ENCODE data around the gene HCFC1. TPM values are rescaled to one million over a fixed set of nuclear protein-coding genes. Genes with fewer than 3 reads are reported as not detected.
A peak's percentile ranks its signal among the peaks of the same experiment; 100 is the strongest.

Gene HCFC1
- polyA plus RNA-seq, 4 donors, result 31.9 to 59.3 (median 45.1) TPM

DNA sequence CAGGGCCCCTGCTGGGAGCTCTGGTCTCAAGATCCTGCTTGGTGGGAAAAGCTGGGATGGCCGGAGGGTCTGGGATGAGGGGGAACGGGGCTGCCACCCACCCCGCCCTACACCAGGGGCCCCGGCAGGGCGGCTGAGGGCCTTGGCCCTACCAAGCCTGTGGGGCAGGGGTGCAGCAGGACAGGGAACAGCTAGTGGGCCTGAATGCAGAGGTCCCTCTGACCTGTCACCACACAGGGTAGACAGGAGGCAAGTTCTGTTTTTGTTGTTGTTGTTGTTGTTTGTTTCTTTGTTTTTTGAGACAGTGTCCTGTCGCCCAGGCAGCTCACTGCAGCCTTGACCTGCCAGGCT is 26.8 kb downstream of the HCFC1 start:
- no peak for DNase-seq (ENCODE audit: low read depth in 4 of 4, low spot score in 2 of 4)

- no peak for DNase-seq (ENCODE audit: low read depth in 4 of 4, low spot score in 2 of 4)
Measured at GRCh38 chrX:153944140-153944799, 27.3 kb downstream of the HCFC1 start, which contains the start of gene RENBP. Gene RENBP, minus strand, starts transcription at chrX:153944643. Its CDS starts 33 bp downstream, at chrX:153944610.

DNA sequence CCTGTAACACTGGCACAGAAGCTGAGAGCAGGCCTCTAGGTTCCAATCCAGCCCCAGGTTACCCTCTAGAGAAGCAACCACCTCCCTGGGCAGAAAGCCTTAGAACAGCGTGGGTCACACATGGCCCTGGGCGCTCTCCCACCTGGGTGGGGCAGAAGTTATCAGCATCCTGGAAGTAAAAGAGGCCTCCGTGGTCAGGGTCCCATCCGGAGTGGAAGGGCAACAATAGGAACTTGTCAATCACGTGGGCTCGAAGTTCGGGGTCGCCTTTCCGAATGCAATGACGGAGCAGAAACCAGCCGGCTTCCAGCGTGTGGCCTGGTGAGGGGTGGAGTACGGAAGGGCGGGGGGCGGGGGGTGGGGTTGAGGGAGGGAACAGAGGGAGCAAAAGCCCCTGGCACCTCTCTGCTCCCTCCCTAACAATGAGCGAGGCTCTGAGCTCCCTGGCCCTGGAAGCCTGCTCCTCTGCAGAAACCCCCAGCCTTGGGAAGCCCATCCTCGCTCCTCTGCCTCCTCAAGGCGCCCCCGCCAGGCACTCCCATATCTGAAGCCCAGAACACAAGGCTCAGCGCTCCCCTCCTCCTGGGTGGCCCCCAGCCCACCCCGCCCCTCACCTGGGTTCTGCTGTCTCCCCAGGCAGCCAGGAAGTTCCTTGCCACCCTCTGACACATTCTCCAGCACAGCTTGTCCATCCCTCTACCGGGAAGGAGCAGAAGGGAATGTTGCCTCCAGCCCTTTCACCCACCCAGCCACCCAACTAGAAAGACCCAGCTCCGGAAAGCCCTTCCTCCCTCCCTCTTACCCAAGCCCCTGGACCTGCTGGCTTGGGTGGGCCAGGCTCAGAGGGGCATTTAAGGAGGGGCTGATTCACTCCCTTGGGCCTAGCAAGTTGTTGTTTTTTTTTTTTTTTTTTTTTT is 30.0 kb downstream of the HCFC1 start:
- no peak for DNase-seq (ENCODE audit: low read depth in 4 of 4, low spot score in 2 of 4)

DNA sequence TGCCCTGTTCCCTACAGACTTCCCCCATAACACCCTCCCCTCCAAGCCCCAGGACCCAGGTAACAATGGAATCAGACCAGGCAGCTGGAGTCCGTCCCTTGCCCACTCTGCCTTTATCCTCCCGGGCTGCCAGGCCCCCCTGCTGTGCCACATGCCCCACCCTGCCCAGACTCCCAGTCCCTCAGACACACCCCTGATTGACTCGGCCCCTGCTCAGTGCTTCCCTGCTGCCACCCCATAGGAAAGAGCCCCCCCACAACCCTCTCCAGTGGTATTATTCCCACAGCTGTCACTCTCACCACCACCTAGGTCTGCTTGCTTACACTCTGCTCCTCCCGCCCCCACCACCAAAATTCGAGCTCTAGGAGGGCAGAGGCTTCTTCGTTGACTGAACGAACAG is 32.0 kb downstream of the HCFC1 start:
- no peak for DNase-seq (ENCODE audit: low read depth in 4 of 4, low spot score in 2 of 4)

- no peak for DNase-seq (ENCODE audit: low read depth in 4 of 4, low spot score in 2 of 4)
Measured at GRCh38 chrX:153938226-153938786, 33.3 kb downstream of the HCFC1 start.

GRCh38 chrX:153937056-153937455 is 34.6 kb downstream of the HCFC1 start:
- no peak for DNase-seq (ENCODE audit: low read depth in 4 of 4, low spot score in 2 of 4)

- no peak for DNase-seq (ENCODE audit: low read depth in 4 of 4, low spot score in 2 of 4)
Measured at GRCh38 chrX:153935326-153935851, 36.2 kb downstream of the HCFC1 start.

DNA sequence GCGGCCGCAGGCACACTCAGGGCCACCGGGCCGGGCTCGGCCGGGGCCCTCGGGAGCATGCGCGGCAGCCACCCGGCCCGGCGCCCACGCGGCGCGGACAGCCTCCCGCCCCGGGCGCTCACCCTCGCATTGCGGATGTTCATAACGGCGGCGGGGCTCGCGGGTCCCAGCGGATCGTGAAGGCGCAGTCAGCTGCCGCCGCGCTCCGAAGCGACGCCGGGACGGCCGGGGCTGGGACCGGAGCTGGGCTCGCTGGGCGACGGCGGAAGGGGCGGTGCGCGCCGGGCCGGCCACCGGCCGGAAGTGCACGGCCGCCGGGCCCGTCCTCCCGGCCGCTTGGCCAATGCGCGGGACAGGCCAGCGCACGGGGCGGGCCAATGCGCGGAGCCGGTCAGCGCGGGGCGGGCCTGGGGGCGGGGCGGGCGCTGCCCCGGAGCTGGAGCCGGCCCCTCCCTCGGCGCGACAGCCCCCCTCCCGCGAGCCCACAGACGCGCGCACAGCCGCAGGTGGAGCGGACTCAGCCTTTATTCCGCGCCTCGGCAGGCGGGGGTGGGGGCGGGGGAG is 36.8 kb downstream of the HCFC1 start, which contains the start of gene NAA10:
Gene NAA10, minus strand, starts transcription at position 276 of the 564 bp plus-strand sequence. Its CDS starts 133 bp downstream, at position 143.
- DNase-seq (ENCODE audit: low read depth in 4 of 4, low spot score in 2 of 4), result peak in 1 of 4 donors; percentile 55

- no peak for DNase-seq (ENCODE audit: low read depth in 4 of 4, low spot score in 2 of 4)
Measured at GRCh38 chrX:153934148-153934761, 37.4 kb downstream of the HCFC1 start.

GRCh38 chrX:153933748-153934147 is 37.9 kb downstream of the HCFC1 start:
- no peak for DNase-seq (ENCODE audit: low read depth in 4 of 4, low spot score in 2 of 4)

GRCh38 chrX:153932220-153932915 is 39.2 kb downstream of the HCFC1 start:
- DNase-seq (ENCODE audit: low read depth in 4 of 4, low spot score in 2 of 4), result no peak

- no peak for DNase-seq (ENCODE audit: low read depth in 4 of 4, low spot score in 2 of 4)
Measured at GRCh38 chrX:153931748-153932147, 39.9 kb downstream of the HCFC1 start.

DNA sequence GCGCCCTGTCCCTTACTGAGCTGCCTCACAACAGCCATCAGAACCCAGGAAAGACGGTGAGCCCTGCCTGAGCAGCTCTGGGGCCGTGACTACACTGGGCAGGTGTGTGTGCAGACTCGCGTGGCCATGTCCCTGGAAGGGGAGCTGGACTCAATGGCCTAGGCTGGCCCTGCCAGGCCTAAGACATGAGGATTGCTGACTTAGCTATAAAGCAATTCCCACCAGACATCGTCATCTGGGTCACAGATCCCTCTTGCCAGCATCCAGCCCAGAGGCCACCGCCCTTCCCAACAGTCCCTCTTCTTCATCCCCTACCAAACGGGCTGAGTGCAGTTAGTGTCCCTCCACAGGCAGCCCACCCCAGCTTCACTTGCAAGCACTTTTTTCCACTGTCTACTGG is 40.5 kb downstream of the HCFC1 start:
- DNase-seq (ENCODE audit: low read depth in 4 of 4, low spot score in 2 of 4), result no peak

GRCh38 chrX:153930011-153930910 is 41.4 kb downstream of the HCFC1 start:
- DNase-seq (ENCODE audit: low read depth in 4 of 4, low spot score in 2 of 4), result no peak

- DNase-seq (ENCODE audit: low read depth in 4 of 4, low spot score in 2 of 4), result no peak
Measured at GRCh38 chrX:153929576-153929975, 42.0 kb downstream of the HCFC1 start.

DNA sequence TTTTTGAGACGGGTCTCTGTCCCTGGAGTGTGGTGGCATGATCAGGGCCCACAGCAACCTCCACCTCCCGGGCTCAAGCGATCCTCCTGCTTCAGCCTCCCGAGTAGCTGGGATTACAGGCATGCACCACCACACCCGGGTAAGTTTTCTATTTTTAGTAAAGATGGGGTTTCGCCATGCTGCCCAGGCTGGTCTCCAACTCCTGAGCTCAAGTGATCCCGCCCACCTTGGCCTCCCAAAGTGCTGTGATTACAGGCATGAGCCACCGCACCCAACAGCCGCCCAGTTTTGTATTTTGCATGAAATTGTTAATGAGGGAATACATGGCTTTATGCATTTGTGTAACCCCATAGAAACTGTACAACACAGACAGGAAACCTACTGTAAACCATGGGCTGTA is 42.8 kb downstream of the HCFC1 start:
- DNase-seq (ENCODE audit: low read depth in 4 of 4, low spot score in 2 of 4), result no peak

DNA sequence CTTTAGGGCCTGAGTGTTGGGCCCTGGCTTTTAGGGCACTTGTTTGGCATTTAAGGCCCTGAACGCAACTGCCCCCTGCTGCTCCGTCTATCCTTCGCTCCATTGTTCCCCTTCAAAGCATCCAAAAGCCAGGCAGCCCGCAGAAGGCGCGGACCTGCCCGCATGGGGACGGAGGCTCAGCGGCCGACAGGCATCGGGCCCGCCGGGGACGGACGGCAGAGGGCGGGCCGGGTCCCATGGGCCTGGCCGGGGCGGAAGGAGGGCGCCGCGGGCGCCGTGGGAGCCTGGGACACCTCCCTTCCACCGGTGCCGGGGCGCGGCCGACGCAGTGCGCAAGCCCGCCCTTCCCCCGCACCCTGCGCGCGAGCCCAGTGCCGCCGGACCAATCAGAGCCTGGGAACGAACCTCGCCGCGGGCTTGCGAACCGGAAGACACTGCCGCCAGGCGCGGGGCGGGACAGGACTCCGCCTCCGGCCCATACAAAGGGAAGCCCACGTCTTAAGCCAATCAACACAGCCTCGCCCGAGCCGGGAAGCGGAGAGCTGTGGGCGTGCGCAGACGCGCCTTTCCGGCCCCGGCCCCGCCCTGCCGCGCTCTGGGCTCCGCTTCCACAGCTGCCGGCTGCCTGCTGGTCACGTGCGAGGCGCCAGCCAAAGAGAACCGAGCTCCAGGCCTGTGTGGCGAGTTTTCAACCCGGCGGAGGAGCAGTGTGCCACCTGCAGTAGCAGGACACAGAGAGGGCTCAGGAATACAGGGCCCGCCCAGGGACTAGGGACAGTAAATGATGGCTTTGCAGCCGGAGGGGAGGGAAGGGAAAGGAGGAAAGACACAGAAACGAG is 43.5 kb downstream of the HCFC1 start:
- peak in 3 of 4 donors; percentile 78 to 85 (median 82) for DNase-seq (ENCODE audit: low read depth in 4 of 4, low spot score in 2 of 4)

DNA sequence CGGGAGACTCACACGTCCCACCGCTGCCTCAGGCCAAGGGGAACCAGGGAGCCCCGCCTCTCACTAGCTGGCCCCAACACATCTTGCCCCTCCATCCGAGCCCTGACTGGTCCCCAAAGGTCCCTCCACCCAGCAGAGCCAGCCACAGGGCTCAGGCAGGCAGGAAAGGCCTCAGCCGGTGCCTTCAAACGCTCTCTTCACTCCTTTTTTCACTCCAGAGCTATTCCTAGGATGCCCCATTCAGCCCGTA is 44.0 kb downstream of the HCFC1 start:
- DNase-seq (ENCODE audit: low read depth in 4 of 4, low spot score in 2 of 4), result no peak

Measured in left renal cortex interstitium (tissue), 4 donors.